Liver (tissue), 3 donors: ENCODE results near the gene ILRUN.

Source experiments
- EGR1 ChIP-seq, 2 donors: IDR thresholded peaks; 2 replicates each; pipeline ENCODE4 v1.6.1; 2016 to 2018; ENCODE audit warnings: antibody characterized with exemption in 2 of 2, low read depth in 2 of 2
- GABPA ChIP-seq, 2 donors: IDR thresholded peaks in 1 of 2; conservative IDR thresholded peaks in 1 of 2; 2 replicates each; pipeline ENCODE4 v1.6.1; 2016; ENCODE audit warnings: antibody characterized with exemption in 2 of 2, mild to moderate bottlenecking in 1 of 2, moderate library complexity in 1 of 2
- JUND ChIP-seq, 2 donors: IDR thresholded peaks; 2 replicates each; pipeline ENCODE4 v1.6.1; 2016; ENCODE audit warnings: antibody characterized with exemption in 2 of 2
- RAD21 ChIP-seq, 2 donors: IDR thresholded peaks; 2 replicates each; pipeline ENCODE4 v1.6.1; 2016; ENCODE audit warnings: antibody characterized with exemption in 2 of 2, mild to moderate bottlenecking in 2 of 2
- SP1 ChIP-seq: IDR thresholded peaks from 2 replicates; pipeline ENCODE4 v1.6.1; 2018; ENCODE audit warnings: antibody characterized with exemption, mild to moderate bottlenecking
- YY1 ChIP-seq: IDR thresholded peaks from 2 replicates; pipeline ENCODE4 v1.6.1; 2016; ENCODE audit warnings: antibody characterized with exemption, mild to moderate bottlenecking
- TF ChIP-seq, protein P1 (sequence below): fragments of 150-350 bp; IDR thresholded peaks from 2 replicates; pipeline ENCODE4 v1.5.1; 2017; ENCODE audit warnings: improper control_type of control experiment, low read depth, low read length; ENCODE audit not compliant: missing input control
- TF ChIP-seq, protein P2 (sequence below): IDR thresholded peaks from 2 replicates; pipeline ENCODE4 v1.6.1; 2016; ENCODE audit warnings: antibody characterized with exemption
- TF ChIP-seq, protein P3 (sequence below): IDR thresholded peaks from 2 replicates; pipeline ENCODE4 v1.6.1; 2016; ENCODE audit warnings: antibody characterized with exemption
- donor health status: healthy.
- donor health status: healthy.

DNA sequence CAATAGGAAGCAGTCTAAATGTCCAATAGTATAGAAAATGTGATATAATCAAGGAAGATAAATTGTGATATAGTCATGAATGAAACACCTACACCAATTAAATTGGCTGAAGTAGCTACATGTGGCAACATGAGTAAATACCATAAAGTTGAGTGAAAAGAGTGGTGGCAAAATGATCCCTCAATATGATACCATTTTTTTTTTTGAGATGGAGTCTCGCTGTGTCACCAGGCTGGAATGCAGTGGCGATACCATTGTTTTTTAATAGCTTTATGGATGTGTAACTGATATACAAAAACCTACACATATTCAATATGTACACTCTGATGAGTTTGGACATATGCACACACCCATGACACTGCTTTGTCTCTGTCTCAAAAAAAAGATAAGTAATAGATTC, 20.9 kb upstream of the ILRUN start:
- TF ChIP-seq, protein P1, sequence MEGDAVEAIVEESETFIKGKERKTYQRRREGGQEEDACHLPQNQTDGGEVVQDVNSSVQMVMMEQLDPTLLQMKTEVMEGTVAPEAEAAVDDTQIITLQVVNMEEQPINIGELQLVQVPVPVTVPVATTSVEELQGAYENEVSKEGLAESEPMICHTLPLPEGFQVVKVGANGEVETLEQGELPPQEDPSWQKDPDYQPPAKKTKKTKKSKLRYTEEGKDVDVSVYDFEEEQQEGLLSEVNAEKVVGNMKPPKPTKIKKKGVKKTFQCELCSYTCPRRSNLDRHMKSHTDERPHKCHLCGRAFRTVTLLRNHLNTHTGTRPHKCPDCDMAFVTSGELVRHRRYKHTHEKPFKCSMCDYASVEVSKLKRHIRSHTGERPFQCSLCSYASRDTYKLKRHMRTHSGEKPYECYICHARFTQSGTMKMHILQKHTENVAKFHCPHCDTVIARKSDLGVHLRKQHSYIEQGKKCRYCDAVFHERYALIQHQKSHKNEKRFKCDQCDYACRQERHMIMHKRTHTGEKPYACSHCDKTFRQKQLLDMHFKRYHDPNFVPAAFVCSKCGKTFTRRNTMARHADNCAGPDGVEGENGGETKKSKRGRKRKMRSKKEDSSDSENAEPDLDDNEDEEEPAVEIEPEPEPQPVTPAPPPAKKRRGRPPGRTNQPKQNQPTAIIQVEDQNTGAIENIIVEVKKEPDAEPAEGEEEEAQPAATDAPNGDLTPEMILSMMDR, result no peak
- TF ChIP-seq YY1 (no peak), GABPA (IDR thresholded peaks at IDR 0.05 in 1 of 2, conservative IDR thresholded peaks at IDR 0.05 in 1 of 2) (no peak), JUND (IDR thresholded peaks at IDR 0.05) (no peak), RAD21 (IDR thresholded peaks at IDR 0.05) (no peak), SP1 (no peak), EGR1 (IDR thresholded peaks at IDR 0.05; ENCODE audit: low read depth in 2 of 2) (no peak)
- TF ChIP-seq, protein P2, sequence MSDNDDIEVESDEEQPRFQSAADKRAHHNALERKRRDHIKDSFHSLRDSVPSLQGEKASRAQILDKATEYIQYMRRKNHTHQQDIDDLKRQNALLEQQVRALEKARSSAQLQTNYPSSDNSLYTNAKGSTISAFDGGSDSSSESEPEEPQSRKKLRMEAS, result no peak
- TF ChIP-seq, protein P3, sequence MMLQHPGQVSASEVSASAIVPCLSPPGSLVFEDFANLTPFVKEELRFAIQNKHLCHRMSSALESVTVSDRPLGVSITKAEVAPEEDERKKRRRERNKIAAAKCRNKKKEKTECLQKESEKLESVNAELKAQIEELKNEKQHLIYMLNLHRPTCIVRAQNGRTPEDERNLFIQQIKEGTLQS, result no peak
